Upper lobe of right lung (tissue), 1 donor: ENCODE data around the gene INPP5E. TPM values are rescaled to one million over a fixed set of nuclear protein-coding genes. Genes with fewer than 3 reads are reported as not detected.

Experiments used
- ATAC-seq: fragments of 200-7000 bp; cut with Tn5 transposase; one replicate; pipeline ENCODE4 v1.9.1; 2020; ENCODE audit warnings: mild to moderate bottlenecking, moderate library complexity
- DNase-seq: peaks from one replicate; pipeline ENCODE4 v3.0.0-alpha.2; 2020
- H3K27ac ChIP-seq: fragments of 200-600 bp; one replicate; pipeline ENCODE4 v1.8.0; 2022
- H3K27me3 ChIP-seq: fragments of 200-600 bp; one replicate; pipeline ENCODE4 v1.8.0; 2022; ENCODE audit warnings: mild to moderate bottlenecking
- H3K36me3 ChIP-seq: fragments of 200-600 bp; one replicate; pipeline ENCODE4 v1.8.0; 2022
- H3K4me1 ChIP-seq: fragments of 200-600 bp; one replicate; pipeline ENCODE4 v1.8.0; 2022
- H3K4me3 ChIP-seq: fragments of 200-600 bp; one replicate; pipeline ENCODE4 v1.8.0; 2022; ENCODE audit warnings: mild to moderate bottlenecking
- H3K9me3 ChIP-seq: fragments of 200-600 bp; one replicate; pipeline ENCODE4 v1.8.0; 2022
- CTCF ChIP-seq: fragments of 200-600 bp; IDR thresholded peaks from one replicate; pipeline ENCODE4 v1.8.0; 2022; ENCODE audit warnings: antibody characterized with exemption
- intact Hi-C: fragments of 100-400 bp; cut with DNase I; formaldehyde crosslinking; loops from one replicate; pipeline ENCODE4 v1.11.0; 2022
- total RNA-seq: library from RNA; stranded (reverse); fragmentation: NEBNext Ultra II Directional; extraction: Animal tissue kit (Norgen Biotek cat#: 25700); gene quantifications from one replicate; pipeline ENCODE4 v1.2.1, GENCODE V29; 2021
- donor health status: DM: no; HTN: yes; CAD: no; lungs with severe emphysema.

The INPP5E gene
- total RNA-seq, 1 donor from 2014 or later: 13.0 TPM

GRCh38 chr9:136470792-136471469 lies 31.3 kb upstream of the INPP5E start:
- Histone ChIP-seq H3K27me3 (no peaks in the 10 kb centered on the region), H3K4me1 (no peaks in the 10 kb centered on the region), H3K27ac (no peak overlapping the region), H3K36me3 (peaks cover 100% of the 10 kb centered on the region), H3K9me3 (no peaks in the 10 kb centered on the region), H3K4me3 (no peak overlapping the region)
- intact Hi-C loops: no loop called here
- no peak for TF ChIP-seq CTCF
- DNase-seq: no peak
- no peak for ATAC-seq

DNA sequence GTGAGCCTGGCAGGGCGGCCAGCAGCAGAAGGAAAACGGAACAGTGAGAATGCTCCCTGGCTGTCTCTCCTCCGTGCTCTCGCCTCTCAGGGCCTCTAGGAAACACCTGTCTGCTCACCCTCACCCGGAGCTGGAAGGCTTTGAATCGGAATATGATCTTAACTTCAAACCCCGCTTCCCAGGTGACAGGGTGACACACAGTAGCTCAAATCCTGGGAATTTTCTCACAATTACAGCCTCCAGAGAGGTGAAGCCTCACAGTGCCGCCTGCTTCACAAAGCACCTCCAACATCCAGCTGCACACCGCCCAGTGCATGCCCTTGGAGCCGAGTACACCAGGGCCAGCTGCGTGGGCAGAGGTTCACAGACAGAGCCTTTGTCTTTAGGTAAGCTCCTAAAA lies 30.7 kb upstream of the INPP5E start:
- no peak overlapping the region for H3K4me3 ChIP-seq
- H3K27me3 ChIP-seq: no peaks in the 10 kb centered on the region
- intact Hi-C loops: no loop called here
- no peak for TF ChIP-seq CTCF
- H3K36me3 ChIP-seq: peaks cover 100% of the 10 kb centered on the region
- ATAC-seq (no peak), DNase-seq (no peak)
- no peaks in the 10 kb centered on the region for H3K9me3 ChIP-seq
- H3K27ac ChIP-seq: no peak overlapping the region
- H3K4me1 ChIP-seq: no peaks in the 10 kb centered on the region

GRCh38 chr9:136467766-136468165 lies 28.1 kb upstream of the INPP5E start:
- no peaks in the 10 kb centered on the region for H3K4me1 ChIP-seq
- H3K27ac ChIP-seq: no peak overlapping the region
- intact Hi-C loops: no loop called here
- no peaks in the 10 kb centered on the region for H3K27me3 ChIP-seq
- no peak for ATAC-seq
- TF ChIP-seq CTCF: no peak
- H3K9me3 ChIP-seq: no peaks in the 10 kb centered on the region
- H3K36me3 ChIP-seq: peaks cover 100% of the 10 kb centered on the region
- no peak for DNase-seq
- H3K4me3 ChIP-seq: no peak overlapping the region

GRCh38 chr9:136466155-136466541 lies 26.5 kb upstream of the INPP5E start:
- no peak for DNase-seq
- TF ChIP-seq CTCF: no peak
- no peak for ATAC-seq

DNA sequence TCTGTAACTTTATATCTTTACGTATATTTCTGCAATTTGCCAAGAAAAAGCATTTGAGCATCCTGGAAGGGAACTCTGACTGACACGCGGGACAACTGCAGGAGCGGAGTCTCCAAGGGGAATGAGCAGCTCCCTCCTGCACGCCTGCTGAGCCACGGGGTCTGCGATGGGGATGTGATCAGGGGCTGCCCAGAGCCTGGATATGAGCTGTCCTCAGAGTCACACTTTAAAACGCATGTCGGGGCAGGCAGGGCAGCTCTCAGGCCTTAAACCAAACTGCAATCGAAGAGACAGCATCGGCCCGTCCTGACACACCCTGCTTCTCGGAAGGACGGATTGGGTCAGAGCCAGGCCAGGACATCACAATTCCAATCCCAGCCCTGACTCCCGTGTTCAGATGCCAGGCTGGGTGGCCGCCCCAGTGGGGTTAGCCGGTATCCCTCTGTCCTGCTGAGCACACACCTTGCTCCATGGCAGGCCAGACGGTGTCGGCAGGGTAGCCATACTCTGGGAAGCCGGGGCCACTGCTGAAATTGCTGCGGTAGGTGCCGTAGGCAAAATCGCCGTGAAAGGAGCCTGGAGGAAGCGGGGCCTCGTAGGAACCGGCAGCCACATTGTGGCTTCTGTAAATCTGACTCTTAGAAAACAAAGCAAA lies 26.0 kb upstream of the INPP5E start:
- Histone ChIP-seq H3K9me3 (no peaks in the 10 kb centered on the region), H3K36me3 (peaks cover 100% of the 10 kb centered on the region), H3K27ac (no peak overlapping the region), H3K4me3 (no peak overlapping the region), H3K27me3 (no peaks in the 10 kb centered on the region), H3K4me1 (no peaks in the 10 kb centered on the region)
- ATAC-seq (no peak), DNase-seq (no peak)
- no peak for TF ChIP-seq CTCF
- intact Hi-C loops: no loop called here

More at GRCh38 chr9:136466155-136466541, 26.5 kb upstream of the INPP5E start:
- Histone ChIP-seq H3K9me3 (no peaks in the 10 kb centered on the region), H3K27ac (no peak overlapping the region), H3K36me3 (peaks cover 100% of the 10 kb centered on the region), H3K4me1 (no peaks in the 10 kb centered on the region), H3K4me3 (no peak overlapping the region), H3K27me3 (no peaks in the 10 kb centered on the region)
- intact Hi-C loops: no loop called here
